B cell (primary cell): Measurements from ENCODE around the gene NIPA2.

Source experiments
- CTCF ChIP-seq: fragments of 200-600 bp; IDR thresholded peaks from one replicate; pipeline ENCODE4 v1.8.0; 2022; ENCODE audit warnings: antibody characterized with exemption, mild to moderate bottlenecking
- EZH2 ChIP-seq: IDR thresholded peaks from 2 replicates; pipeline ENCODE4 v1.6.1; 2012; ENCODE audit warnings: borderline replicate concordance, low read depth, mild to moderate bottlenecking, moderate library complexity, low read length; ENCODE audit not compliant: insufficient read depth, poor library complexity, severe bottlenecking

DNA sequence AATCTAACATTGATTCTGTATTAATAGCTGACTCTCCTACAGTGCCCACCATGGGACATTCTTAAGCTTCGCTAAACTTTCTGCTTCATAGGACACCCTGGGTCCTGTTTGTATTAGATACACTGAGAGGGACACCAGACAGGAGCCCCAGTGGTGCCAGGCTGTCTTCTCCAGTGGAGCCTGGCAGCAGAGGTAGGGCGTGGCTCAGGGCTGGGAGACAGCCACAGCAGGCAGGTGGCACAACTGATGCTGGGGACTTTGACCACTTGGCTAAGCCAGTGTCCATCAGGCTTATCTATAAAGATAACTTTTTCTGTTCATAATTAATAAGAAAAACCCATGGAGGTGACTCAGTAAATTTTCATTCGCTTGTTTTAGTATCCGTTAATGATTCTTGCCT is 30.2 kb upstream of the NIPA2 start:
- TF ChIP-seq CTCF (no peak), EZH2 (no peak)
